Hematopoietic multipotent progenitor cell (in vitro differentiated cells): Measurements from ENCODE around the gene FREY1. TPM values are rescaled to one million over a fixed set of nuclear protein-coding genes. Genes with fewer than 3 reads are reported as not detected.

Experiments
- DNase-seq, 3 donors: peaks; one replicate each; pipeline ENCODE4 v3.0.0-alpha.2; 2011 to 2015; ENCODE audit warnings: low read depth in 2 of 3, low spot score in 2 of 3
- total RNA-seq: library from RNA; depleted of rRNA; stranded (reverse); fragments of >200 nt; gene quantifications from one replicate; pipeline ENCODE4 v1.2.3, GENCODE V29; 2012

Gene FREY1
- total RNA-seq, 1 donor: 5.7 TPM

DNA sequence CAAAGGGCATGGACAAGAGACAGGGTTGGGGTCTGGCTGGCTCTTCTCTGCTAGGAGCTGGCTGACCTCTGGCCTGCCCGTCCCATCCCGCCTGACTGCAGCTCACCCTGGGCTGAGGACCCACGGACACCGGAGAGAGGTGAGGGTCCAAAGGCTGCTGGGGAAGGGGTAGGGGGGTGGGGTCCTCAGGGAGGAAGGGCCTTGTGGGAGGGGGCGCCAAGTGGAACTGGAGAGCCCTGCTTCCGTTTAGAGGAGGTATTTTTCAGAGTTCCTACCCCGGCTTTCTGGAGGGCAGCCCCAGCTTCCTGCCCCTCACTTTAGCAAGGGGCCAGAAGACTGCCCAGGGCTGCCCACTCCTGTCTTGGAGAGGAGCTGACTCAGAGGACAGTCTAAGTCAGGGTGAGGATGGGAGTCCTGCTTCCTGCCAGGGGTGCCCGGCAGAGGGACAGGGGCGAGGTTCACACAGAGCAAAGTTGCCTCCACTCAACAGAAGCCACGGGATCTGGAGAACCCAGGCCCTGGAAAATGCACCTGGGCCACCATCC is 22.5 kb upstream of the FREY1 start:
- no peak for DNase-seq

DNA sequence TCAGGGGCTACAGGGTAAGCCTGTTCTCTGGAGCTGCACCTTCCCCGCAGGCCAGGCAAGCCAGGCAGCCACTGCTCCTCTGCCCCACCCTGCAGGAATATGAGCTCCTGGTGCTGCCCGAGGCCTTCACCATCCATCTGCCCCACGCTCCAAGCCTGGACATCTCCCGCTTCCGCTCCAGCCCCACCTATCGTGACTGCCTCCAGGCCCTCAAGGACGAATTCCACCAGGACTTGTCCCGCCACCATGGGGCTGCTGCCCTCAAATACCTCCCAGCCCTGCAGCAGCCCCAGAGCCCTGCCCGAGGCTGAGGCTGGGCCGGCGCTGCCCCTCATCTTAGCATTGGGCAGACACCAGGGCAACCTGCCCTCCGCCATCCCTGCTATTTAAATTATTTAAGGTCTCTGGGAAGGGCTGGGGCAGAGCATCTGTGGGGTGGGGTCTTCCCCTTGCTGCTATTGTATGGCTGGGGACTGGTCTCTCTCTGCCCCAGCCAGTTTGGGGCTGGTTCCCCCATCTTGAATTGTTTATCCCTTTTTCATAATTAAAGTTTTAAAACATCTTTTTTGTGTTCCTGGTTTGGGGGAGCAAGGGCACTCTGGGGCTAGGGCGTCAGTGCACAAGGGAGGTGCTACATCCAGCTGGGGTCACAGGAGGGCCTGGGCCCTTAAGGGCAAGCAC is 21.6 kb upstream of the FREY1 start:
- no peak for DNase-seq

DNA sequence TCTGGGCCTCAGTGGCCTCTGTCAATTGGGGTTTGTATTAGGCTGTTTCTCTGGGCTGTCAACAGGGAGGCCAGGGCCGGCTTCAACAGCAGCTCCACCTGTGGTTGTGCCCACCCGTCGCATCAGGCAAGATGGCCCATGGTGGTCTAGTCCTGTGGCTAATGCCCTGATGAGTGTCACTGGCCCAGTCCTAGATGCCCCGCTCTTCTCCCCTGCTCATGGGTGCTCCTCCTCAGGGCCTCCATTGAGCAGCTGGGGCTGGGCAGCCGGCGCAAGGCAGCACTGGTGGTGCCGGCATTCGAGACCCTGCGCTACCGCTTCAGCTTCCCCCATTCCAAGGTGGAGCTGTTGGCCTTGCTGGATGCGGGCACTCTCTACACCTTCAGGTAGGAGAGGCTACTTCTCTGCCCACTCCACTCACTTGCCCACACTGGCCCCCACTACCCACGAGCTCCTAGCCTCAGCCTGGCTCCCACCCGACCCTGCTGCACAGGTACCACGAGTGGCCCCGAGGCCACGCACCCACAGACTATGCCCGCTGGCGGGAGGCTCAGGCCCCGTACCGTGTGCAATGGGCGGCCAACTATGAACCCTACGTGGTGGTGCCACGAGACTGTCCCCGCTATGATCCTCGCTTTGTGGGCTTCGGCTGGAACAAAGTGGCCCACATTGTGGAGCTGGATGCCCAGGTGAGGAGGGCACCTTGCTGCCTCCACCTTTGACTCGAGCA is 20.8 kb upstream of the FREY1 start:
- DNase-seq: no peak

DNA sequence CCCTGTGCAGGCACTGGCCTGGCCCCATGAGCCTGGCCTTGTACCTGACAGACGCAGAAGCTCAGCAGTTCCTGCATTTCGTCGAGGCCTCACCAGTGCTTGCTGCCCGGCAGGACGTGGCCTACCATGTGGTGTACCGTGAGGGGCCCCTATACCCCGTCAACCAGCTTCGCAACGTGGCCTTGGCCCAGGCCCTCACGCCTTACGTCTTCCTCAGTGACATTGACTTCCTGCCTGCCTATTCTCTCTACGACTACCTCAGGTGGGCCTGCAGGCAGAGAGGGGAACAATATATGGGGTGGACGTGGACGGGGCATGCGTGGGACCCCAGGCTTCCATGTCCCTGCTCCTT is 20.2 kb upstream of the FREY1 start:
- DNase-seq: no peak

DNA sequence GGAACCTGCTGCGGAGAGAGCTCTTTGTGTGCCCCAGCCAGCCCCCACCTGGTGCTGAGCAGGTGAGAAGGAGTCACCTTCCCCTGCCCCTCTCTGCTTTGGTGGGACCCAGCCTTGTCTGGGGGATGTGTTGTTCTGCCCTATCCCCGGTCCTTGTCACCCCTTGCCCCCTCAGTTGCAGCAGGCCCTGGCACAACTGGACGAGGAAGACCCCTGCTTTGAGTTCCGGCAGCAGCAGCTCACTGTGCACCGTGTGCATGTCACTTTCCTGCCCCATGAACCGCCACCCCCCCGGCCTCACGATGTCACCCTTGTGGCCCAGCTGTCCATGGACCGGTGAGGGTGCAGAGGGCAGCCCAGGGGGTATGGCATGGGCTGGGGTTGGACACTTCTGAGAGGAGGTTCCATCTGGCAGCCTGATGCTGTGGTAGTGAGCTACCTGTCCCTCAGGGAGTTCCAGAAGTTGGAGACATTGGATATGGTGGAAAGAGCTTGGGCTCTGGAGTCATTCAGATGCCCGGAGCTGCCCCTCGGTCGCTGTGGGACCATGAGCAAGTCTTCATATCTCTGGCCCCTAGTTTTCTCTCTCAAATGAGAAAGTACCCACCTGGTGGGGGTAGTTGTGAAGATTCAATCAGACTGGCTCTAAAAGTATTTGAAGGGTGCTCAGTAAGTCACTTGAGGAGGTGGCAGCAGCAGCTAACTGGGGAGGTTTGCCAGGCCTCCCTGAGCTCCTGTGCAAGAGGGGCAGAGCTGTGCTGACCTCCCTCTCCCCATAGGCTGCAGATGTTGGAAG is 19.7 kb upstream of the FREY1 start:
- DNase-seq: no peak

DNA sequence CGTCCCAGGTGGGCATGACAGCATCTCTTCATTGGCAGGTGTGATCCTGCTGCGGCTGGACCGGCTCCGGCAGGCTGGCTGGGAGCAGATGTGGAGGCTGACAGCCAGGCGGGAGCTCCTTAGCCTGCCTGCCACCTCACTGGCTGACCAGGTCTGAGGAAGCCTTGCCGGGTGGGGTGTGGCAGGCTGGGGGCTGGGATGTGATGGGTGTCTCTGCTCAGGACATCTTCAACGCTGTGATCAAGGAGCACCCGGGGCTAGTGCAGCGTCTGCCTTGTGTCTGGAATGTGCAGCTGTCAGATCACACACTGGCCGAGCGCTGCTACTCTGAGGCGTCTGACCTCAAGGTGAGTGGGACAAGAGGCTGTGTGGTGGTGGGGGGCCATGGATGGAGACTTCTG is 18.9 kb upstream of the FREY1 start:
- DNase-seq: no peak

DNA sequence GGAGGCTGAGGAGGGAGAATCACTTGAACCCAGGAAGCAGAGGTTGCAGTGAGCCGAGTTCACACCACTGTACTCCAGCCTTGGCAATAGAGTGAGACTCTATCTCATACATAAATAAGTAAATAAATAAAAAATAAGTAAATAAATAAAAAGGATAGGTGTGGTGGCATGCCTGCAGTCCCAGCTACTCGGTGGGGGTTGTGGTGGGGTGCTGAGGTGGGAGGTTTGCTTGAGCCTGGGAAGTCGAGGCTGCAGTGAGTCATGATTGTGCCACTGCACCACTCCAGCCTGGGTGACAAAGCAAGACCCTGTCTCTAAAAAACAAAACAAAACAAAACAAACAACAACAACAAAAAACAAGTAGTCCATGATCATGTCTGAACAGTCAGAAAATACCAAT is 18.5 kb upstream of the FREY1 start:
- DNase-seq: no peak

DNA sequence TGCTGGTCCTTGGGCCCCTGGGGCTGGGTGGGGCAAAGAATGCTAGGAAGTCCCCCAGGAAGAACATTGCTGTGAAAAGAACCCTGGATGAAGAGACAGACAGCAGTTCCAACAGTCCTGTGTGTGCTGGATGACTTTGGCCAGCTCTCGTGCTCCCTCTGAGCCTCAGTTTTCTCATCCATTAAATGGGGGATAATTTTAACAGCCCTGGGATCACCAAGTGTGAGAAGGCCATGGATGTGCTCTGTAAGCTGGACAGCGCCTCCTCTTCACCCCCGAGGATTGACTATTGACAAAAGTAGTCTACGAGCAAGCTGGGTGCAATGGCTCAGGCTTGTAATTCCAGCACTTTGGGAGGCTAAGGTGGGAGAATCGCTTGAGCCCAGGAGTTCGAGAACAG is 17.9 kb upstream of the FREY1 start:
- no peak for DNase-seq

DNA sequence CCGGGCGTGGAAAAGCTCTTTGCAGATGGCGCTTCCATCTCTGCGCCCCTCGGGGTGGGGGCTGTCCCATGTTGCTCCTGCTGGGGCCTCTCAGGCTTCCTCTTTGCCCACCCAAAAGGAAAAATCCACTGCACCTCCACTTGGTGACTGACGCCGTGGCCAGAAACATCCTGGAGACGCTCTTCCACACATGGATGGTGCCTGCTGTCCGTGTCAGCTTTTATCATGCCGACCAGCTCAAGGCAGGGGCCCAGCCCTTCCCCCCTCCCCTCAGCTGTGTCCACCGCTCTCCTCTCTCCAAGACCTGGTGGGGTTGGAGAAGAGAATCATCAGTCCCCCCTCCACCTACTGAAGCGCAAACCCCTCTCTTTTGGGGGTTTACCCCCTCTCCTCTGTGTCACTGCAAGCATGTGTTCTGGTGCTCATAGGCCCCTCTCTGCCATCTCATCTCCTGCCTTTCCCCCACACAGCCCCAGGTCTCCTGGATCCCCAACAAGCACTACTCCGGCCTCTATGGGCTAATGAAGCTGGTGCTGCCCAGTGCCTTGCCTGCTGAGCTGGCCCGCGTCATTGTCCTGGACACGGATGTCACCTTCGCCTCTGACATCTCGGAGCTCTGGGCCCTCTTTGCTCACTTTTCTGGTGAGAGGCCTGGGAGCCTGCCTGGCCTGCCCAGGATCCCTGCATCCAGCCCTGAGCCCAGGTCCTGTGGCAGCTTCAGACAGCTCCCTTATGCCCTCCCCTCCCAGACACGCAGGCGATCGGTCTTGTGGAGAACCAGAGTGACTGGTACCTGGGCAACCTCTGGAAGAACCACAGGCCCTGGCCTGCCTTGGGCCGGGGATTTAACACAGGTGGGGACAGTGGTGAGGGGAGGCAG is 17.2 kb upstream of the FREY1 start:
- DNase-seq: no peak

DNA sequence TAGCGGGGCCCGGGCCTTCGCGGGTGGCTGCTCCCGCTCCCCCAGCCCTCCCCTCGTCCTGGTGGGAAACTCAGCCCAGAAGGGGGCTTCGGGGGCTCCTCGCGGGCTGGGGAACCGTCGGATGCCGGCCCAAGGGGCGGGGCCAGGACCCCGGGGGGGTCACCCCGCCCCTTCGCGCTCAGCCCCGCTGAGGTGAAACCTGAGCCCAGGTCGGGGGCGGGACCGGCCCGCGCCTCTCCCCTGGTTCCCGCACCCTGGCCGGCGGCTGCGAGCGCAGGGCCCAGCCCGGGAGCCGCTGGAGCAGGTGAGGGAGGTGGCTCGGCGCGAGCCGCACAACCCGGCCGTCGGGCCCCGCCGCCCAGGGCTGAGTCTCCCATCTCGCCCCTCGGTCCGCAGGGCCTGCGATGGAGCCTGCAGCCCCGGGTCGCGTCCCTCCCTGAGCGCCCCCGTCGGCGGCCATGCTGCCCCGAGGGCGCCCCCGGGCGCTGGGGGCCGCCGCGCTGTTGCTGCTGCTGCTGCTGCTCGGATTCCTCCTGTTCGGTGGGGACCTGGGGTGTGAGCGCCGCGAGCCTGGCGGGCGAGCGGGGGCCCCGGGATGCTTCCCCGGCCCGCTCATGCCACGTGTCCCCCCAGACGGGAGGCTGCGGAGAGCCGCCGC is 15.5 kb upstream of the FREY1 start, which contains the start of gene LARGE2:
Gene LARGE2 (plus strand): TSS at position 232 of the 658 bp plus-strand sequence. CDS start 227 bp downstream, at position 459.
- DNase-seq: no peak

DNA sequence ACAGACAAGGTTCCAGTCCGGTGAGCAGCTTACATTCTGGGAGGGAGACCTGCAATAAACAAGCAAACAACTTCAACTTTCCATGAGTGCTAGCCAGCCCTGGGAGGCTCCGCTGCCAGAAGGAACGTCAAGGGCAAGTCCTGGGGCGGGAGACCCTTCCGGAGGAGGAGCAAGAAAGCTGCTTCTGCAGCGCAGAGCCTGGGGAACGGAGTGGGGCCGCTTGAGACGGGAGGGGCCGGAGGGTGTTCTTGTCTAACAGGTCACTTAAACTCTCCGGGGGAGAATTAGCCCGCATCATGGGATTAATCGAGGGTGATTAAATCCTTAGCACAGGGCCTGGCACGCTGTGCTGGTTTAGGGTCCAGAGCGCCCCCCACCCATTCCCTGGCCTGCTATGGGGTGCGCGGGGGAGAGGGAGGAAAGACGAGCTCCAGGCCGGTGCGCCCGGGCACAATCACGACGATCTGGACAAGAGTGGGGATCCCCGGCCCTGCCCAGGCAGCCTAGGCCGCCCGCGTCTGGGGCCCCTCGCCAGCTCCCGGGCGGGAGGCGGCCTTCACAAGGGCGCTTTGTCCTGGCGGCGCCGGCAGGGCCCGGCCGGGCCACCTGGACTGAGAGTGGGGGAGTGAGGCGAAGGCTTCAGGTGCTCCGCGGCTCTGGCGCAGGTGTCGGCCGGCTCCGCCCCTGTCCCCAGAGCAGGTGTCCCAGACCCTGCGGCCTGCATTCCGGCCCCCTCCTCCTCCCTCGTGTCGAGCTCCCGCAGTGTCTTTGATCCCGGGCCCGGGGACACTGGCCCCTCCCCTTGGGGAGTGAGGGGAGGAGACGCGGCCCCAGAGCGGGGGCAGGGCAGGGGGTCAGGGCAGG is 14.7 kb upstream of the FREY1 start:
- DNase-seq: no peak

DNA sequence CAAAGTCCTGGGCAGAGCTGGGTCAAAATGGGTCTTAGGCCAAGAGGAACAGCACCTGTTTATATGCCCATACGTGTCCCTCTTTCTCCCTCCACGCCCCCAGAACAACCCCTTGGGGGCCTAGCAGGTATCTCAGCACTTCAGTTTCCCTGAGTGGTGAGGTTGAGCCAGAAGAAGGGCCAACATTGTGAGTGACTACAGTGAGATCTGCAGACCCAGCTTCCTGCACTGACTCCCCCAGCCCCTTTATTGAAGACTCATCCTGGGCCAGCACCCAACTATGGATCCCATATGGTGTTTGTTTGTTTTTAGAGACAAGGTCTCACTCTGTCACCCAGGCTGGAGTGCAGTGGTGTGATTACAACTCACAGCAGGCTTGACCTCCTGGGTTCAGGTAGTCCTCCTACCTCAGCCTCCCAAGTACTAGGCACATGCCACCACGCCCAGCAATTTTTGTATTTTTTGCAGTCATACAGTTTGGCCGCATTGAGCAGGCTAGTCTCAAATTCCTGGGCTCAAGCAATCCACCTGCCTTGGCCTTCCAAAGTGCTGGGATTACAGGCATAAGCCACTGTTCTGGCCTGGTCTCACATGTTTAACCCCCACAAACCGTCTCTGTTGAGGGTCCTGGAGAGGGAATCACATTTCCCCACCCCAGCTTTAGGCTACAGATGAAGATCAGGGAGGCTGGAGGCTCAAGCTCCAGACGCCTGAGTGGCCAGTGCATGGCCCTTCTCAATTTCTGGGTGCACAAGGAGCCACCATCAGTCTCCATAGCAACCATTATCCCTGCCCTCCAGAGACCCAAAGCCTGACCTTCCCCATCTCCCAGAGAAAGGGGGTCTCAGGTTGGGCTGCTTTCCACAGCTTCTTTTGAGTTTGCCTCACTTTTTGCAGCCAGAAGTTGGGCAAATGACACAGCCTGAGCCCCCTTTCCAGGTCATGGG is 13.7 kb upstream of the FREY1 start:
- no peak for DNase-seq

DNA sequence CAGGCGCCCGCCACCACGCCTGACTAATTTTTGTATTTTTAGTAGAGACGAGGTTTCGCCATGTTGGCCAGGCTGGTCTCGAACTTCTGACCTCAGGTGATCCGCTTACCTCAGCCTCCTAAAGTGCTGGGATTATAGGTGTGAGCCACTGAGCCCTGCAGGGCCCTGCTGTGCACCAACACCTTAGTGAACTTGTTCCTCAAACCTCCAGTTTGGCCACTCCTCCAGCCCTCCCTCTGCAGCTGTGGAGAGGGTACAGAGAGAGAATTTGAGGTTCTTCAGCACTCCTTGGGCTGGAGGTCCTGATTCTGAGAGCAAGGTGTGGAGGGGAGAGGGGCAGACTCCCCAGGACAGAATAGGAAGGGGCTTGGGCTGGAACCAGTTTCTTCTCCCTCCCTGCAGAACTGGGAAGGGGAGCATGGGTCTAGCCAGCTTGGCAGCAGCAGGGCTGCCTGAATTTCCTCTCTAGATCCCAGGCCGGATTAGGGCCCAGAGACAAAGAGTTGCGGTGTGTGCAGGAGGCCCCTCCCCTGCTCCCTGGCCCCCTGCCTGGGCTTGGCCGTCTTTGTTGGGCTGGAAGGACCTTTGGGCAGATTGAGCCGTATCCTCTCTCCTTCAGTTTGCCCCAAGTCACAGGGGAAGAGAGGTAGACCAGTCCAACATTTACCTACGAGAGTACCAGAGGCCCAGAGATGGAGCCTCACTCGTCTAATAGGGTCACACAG is 12.9 kb upstream of the FREY1 start:
- peak in 1 of 3 donors; percentile 14 for DNase-seq

DNA sequence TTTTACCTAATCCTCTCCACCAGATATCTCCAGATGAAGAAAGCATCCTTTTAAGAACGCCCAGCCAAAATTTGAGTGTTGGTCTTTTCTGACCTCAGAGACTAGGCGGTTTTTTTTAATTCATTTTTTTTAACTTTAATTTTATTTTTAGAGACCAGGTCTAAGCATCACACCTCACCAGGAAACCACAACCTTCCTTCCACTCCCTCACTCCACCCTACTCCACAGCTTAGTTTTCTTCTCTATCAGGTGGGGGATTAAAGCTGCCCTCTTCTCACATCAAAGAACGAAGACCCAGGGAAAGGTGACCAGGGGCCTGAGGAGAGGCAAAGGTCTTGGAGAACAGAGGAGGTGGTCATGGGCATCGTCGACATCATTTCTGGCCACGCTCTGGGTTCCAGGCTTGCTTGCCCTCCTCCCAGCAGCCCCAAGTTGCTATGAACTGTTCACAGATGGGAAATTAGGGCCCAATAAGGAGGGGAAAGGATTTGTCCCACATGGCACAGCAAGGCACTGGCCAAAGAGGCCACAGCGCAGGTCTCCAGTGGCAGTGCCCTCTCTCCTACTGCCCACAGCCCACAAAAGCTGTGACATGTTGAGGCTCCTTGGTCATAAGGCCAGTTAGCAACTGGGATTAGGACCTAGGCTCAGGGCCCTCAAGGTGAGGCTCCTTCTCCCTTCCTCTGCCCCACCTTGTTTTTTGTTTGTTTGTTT is 12.0 kb upstream of the FREY1 start:
- DNase-seq: no peak

DNA sequence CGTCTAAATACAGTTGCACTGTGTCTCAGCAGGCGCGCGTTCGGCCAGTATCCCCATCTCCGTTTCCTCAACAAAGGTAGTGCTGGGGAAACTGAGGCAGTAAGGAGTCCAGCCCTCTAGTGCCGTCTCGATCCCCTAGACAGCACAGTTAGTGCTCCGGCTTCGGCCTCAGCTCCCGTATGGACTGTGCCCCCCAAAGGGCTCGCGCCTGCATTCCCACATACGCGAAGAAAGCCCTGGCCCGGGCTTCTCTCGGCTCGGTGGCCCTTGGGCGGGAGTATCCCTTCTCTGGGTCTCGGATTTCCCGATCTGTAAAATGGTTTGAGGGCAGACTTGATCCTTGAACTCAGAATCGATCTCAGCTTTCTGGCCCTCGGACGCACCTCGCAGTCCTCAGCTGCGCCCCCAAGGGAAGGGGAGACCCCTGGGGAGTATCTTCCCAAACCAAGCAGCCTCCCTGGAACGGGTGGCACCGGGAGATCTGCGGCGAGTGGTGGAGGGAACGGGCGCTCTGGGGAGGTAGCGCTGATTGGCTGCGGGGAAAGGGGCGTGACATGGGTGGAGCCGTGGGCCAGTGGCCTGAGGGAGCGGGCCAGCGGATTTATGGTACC is 11.4 kb upstream of the FREY1 start:
- DNase-seq: peak in 2 of 3 donors; percentile 40 to 53
